IPS DF 6.9 (cell line): ENCODE measurements around the gene CTSZ.
"Not testable (repeated sequence)": the region's sequence is repeated elsewhere in the genome, so short reads cannot be mapped to it uniquely, and the experiment has no call there.

ENCODE experiments used
- DNase-seq: peaks from one replicate; pipeline ENCODE4 v3.0.0-alpha.2; 2013; ENCODE audit warnings: low read depth, low spot score
- H3K27ac ChIP-seq: one replicate; pipeline ENCODE4 v1.5.1; 2013; ENCODE audit warnings: low read length, control low read depth
- H3K27me3 ChIP-seq: 2 replicates; pipeline ENCODE4 v1.6.1; 2013; ENCODE audit warnings: mild to moderate bottlenecking, low read length; ENCODE audit not compliant: control insufficient read depth, insufficient read depth
- H3K36me3 ChIP-seq: 2 replicates; pipeline ENCODE4 v1.6.1; 2013; ENCODE audit warnings: low read length; ENCODE audit not compliant: control insufficient read depth, insufficient read depth
- H3K4me1 ChIP-seq: 2 replicates; pipeline ENCODE4 v1.6.1; 2013; ENCODE audit warnings: low read length; ENCODE audit not compliant: control insufficient read depth, insufficient read depth
- H3K4me3 ChIP-seq: 2 replicates; pipeline ENCODE4 v1.5.1; 2013; ENCODE audit warnings: mild to moderate bottlenecking, low read length
- H3K9me3 ChIP-seq: 2 replicates; pipeline ENCODE4 v1.6.1; 2013; ENCODE audit warnings: low read length, inconsistent platforms; ENCODE audit not compliant: control insufficient read depth, insufficient read depth
- WGBS: extraction: QIAGEN DNeasy Blood & Tissue Kit; methylation state at CpG from one replicate; pipeline ENCODE4 v1.1.7; 2013; ENCODE audit warnings: mixed read lengths, missing lambda C conversion rate; ENCODE audit not compliant: insufficient read length, insufficient coverage; 5-methylcytosine and 5-hydroxymethylcytosine counted together

The CTSZ gene

GRCh38 chr20:59013959-59014608 lies 7.0 kb upstream of the CTSZ start:
- no peaks in the 10 kb centered on the region for H3K4me1 ChIP-seq
- WGBS = no CpG with 5 or more reads among the region's 13 CpGs
- DNase-seq = no peak
- no peaks in the 10 kb centered on the region for H3K9me3 ChIP-seq
- no peak overlapping the region for H3K4me3 ChIP-seq
- no peaks in the 10 kb centered on the region for H3K27me3 ChIP-seq
- H3K36me3 ChIP-seq = no peaks in the 10 kb centered on the region
- no peak overlapping the region for H3K27ac ChIP-seq

GRCh38 chr20:59013031-59013951 lies 6.2 kb upstream of the CTSZ start:
- Histone ChIP-seq H3K27ac (no peak overlapping the region), H3K4me3 (no peak overlapping the region), H3K4me1 (no peaks in the 10 kb centered on the region), H3K9me3 (no peaks in the 10 kb centered on the region), H3K36me3 (no peaks in the 10 kb centered on the region), H3K27me3 (no peaks in the 10 kb centered on the region)
- no CpG with 5 or more reads among the region's 17 CpGs for WGBS
- DNase-seq = no peak

GRCh38 chr20:59011874-59012157 lies 4.8 kb upstream of the CTSZ start:
- not testable (repeated sequence) for H3K36me3 ChIP-seq, H3K27ac ChIP-seq, H3K4me3 ChIP-seq, DNase-seq, H3K4me1 ChIP-seq, H3K9me3 ChIP-seq, H3K27me3 ChIP-seq
- WGBS = no CpG with 5 or more reads among the region's 3 CpGs

- H3K36me3 ChIP-seq = no peaks in the 10 kb centered on the region
- DNase-seq = no peak
- H3K9me3 ChIP-seq = no peaks in the 10 kb centered on the region
- H3K4me3 ChIP-seq = no peak overlapping the region
- WGBS = no CpG with 5 or more reads among the region's 17 CpGs
- H3K4me1 ChIP-seq = 0 out of 2 replicates have a peak, but pooled peaks cover under 1% of the 10 kb centered on the region
- H3K27ac ChIP-seq = no peak overlapping the region
- no peaks in the 10 kb centered on the region for H3K27me3 ChIP-seq
Observed at GRCh38 chr20:59010995-59011873, 4.2 kb upstream of the CTSZ start.

- no peaks in the 10 kb centered on the region for H3K27me3 ChIP-seq
- H3K9me3 ChIP-seq = no peaks in the 10 kb centered on the region
- H3K4me1 ChIP-seq = peaks cover 4% of the 10 kb centered on the region; the same call in 1 of the 2 replicates
- H3K36me3 ChIP-seq = no peaks in the 10 kb centered on the region
- no CpG with 5 or more reads among the region's 8 CpGs for WGBS
- DNase-seq = no peak
- H3K27ac ChIP-seq = no peak overlapping the region
- no peak overlapping the region for H3K4me3 ChIP-seq
Observed at GRCh38 chr20:59010321-59010994, 3.4 kb upstream of the CTSZ start.

- Histone ChIP-seq H3K4me3 (no peak overlapping the region), H3K36me3 (no peaks in the 10 kb centered on the region), H3K27me3 (no peaks in the 10 kb centered on the region), H3K9me3 (no peaks in the 10 kb centered on the region), H3K27ac (no peak overlapping the region), H3K4me1 (peaks cover 4% of the 10 kb centered on the region; the same call in 1 of the 2 replicates)
- DNase-seq = no peak
- no CpG with 5 or more reads among the region's 8 CpGs for WGBS
Observed at GRCh38 chr20:59008715-59009336, 1.8 kb upstream of the CTSZ start.

- peaks cover 4% of the 10 kb centered on the region; the same call in 1 of the 2 replicates for H3K4me1 ChIP-seq
- no peaks in the 10 kb centered on the region for H3K36me3 ChIP-seq
- no peaks in the 10 kb centered on the region for H3K9me3 ChIP-seq
- no peak overlapping the region for H3K27ac ChIP-seq
- WGBS = no CpG with 5 or more reads among the region's 24 CpGs
- DNase-seq = no peak
- no peak overlapping the region; the same call in 1 of the 2 replicates for H3K4me3 ChIP-seq
- no peaks in the 10 kb centered on the region for H3K27me3 ChIP-seq
Observed at GRCh38 chr20:59007665-59008511, 834 bp upstream of the CTSZ start.

GRCh38 chr20:59006167-59006863 lies 739 bp downstream of the CTSZ start:
- no peak overlapping the region for H3K27ac ChIP-seq
- no peak for DNase-seq
- peaks cover 4% of the 10 kb centered on the region; the same call in 1 of the 2 replicates for H3K4me1 ChIP-seq
- no peaks in the 10 kb centered on the region for H3K36me3 ChIP-seq
- H3K9me3 ChIP-seq = no peaks in the 10 kb centered on the region
- no peaks in the 10 kb centered on the region for H3K27me3 ChIP-seq
- H3K4me3 ChIP-seq = peak overlapping the region; percentile 36; the same call in 1 of the 2 replicates
- no CpG with 5 or more reads among the region's 29 CpGs for WGBS
